Activated naive CD4-positive, alpha-beta T cell treated with Interleukin-2 at 50 U/mL for 16 hours (primary cell): Measurements from ENCODE around the gene PRKCE.

Experiments
- DNase-seq: peaks from one replicate; pipeline ENCODE4 v3.0.0-alpha.2; 2020

The PRKCE gene

GRCh38 chr2:45634223-45634622 lies 17.3 kb upstream of the PRKCE start:
- no peak for DNase-seq

GRCh38 chr2:45636008-45636407 lies 15.5 kb upstream of the PRKCE start:
- DNase-seq = no peak

GRCh38 chr2:45637440-45637839 lies 14.0 kb upstream of the PRKCE start:
- no peak for DNase-seq

GRCh38 chr2:45640576-45640975 lies 10.9 kb upstream of the PRKCE start:
- DNase-seq = no peak

GRCh38 chr2:45643095-45643494 lies 8.4 kb upstream of the PRKCE start:
- no peak for DNase-seq

- DNase-seq = peak; percentile 75
Measured at GRCh38 chr2:45643543-45644542, 7.6 kb upstream of the PRKCE start.

- DNase-seq = no peak
Measured at GRCh38 chr2:45646289-45646688, 5.2 kb upstream of the PRKCE start.

- DNase-seq = no peak
Measured at GRCh38 chr2:45647356-45647755, 4.1 kb upstream of the PRKCE start.

- DNase-seq = no peak
Measured at GRCh38 chr2:45647986-45648520, 3.4 kb upstream of the PRKCE start.

GRCh38 chr2:45648636-45649035 lies 2.8 kb upstream of the PRKCE start:
- DNase-seq = no peak

GRCh38 chr2:45649462-45649857 lies 2.0 kb upstream of the PRKCE start:
- no peak for DNase-seq

- DNase-seq = peak; percentile 60
Measured at GRCh38 chr2:45649858-45650811, 1.3 kb upstream of the PRKCE start.

- peak; percentile 91 for DNase-seq
Measured at GRCh38 chr2:45650851-45651414, 542 bp upstream of the PRKCE start.

- peak; percentile 28 for DNase-seq
Measured at GRCh38 chr2:45652090-45653031, 886 bp downstream of the PRKCE start.

GRCh38 chr2:45653122-45653913 lies 1.8 kb downstream of the PRKCE start:
- no peak for DNase-seq

GRCh38 chr2:45654250-45654649 lies 2.8 kb downstream of the PRKCE start:
- no peak for DNase-seq

GRCh38 chr2:45661828-45662227 lies 10.4 kb downstream of the PRKCE start:
- no peak for DNase-seq

- no peak for DNase-seq
Measured at GRCh38 chr2:45664635-45665261, 13.3 kb downstream of the PRKCE start.

GRCh38 chr2:45668509-45668908 lies 17.0 kb downstream of the PRKCE start:
- DNase-seq = no peak

GRCh38 chr2:45669032-45669486 lies 17.6 kb downstream of the PRKCE start:
- DNase-seq = no peak
